GM10266 (cell line): Measurements from ENCODE around the gene IL20.

ENCODE experiments used
- DNase-seq: peaks from one replicate; pipeline ENCODE4 v3.0.0; 2012; ENCODE audit errors: extremely low spot score
- CTCF ChIP-seq: IDR thresholded peaks from 2 replicates; pipeline ENCODE4 v1.5.1; 2012; ENCODE audit warnings: mild to moderate bottlenecking, low read depth; ENCODE audit not compliant: control insufficient read depth, insufficient read depth; ENCODE audit errors: missing control alignments

Gene IL20

GRCh38 chr1:206890125-206891060, 25.0 kb downstream of the IL20 start:
- TF ChIP-seq CTCF, result no peak

GRCh38 chr1:206891412-206891811, 26.0 kb downstream of the IL20 start:
- DNase-seq, result no peak
- TF ChIP-seq CTCF, result no peak

More at GRCh38 chr1:206890125-206891060, 25.0 kb downstream of the IL20 start:
- no peak for DNase-seq

GRCh38 chr1:206892351-206892984, 27.0 kb downstream of the IL20 start:
- TF ChIP-seq CTCF, result no peak
- DNase-seq, result no peak

- DNase-seq, result no peak
- no peak for TF ChIP-seq CTCF
These were observed 28.0 kb downstream of the IL20 start for GRCh38 chr1:206893380-206893779.

- DNase-seq, result no peak
- TF ChIP-seq CTCF, result no peak
These were observed 29.9 kb downstream of the IL20 start for GRCh38 chr1:206895325-206895724.

GRCh38 chr1:206895837-206896242, 30.4 kb downstream of the IL20 start:
- TF ChIP-seq CTCF, result no peak
- no peak for DNase-seq

- no peak for DNase-seq
- no peak for TF ChIP-seq CTCF
These were observed 30.8 kb downstream of the IL20 start for GRCh38 chr1:206896261-206896660.
